Fibroblast of lung (primary cell): ENCODE results near the gene CALHM6. TPM values are rescaled to one million over a fixed set of nuclear protein-coding genes. Genes with fewer than 3 reads are reported as not detected.

Source experiments
- polyA plus RNA-seq, 2 donors: library from polyadenylated mRNA; depleted of rRNA in 1 of 2; stranded (reverse) in 1 of 2; unstranded in 1 of 2; fragments of >200 nt; gene quantifications; 2 replicates each; pipeline ENCODE4 v1.2.1, GENCODE V29; 2011 to 2012; ENCODE audit warnings: missing spikeins in 1 of 2
- total RNA-seq: library from RNA; depleted of rRNA; stranded (reverse); fragments of >200 nt; gene quantifications from 2 replicates; pipeline ENCODE4 v1.2.1, GENCODE V29; 2014

Gene CALHM6
- total and polyA plus RNA-seq, 2 donors (not counting 1 experiment from before 2014, with no cell fraction given): 0.33 to 1.3 TPM

Other genes starting within 250 kb of the CALHM6 start
- gene TSPYL4, start 207.3 kb upstream of the CALHM6 start, total RNA-seq: 3.9 and 5.3 TPM in 2 replicates
- gene TSPYL4, start 207.3 kb upstream of the CALHM6 start, polyA plus RNA-seq: 21.6 and 25.0 TPM in 2 replicates
- gene TSPYL1, start 181.4 kb upstream of the CALHM6 start, total RNA-seq: 83.0 and 93.0 TPM in 2 replicates
- 73.6 and 82.0 TPM in 2 replicates for gene TSPYL1, start 181.4 kb upstream of the CALHM6 start, polyA plus RNA-seq
- gene DSE, start 90.4 kb upstream of the CALHM6 start, total RNA-seq: 89.2 and 106 TPM in 2 replicates
- 29.0 and 71.0 TPM in 2 replicates for gene DSE, start 90.4 kb upstream of the CALHM6 start, polyA plus RNA-seq
- 4.1 and 4.4 TPM in 2 replicates for gene CALHM5, start 50.3 kb downstream of the CALHM6 start, total RNA-seq
- 3.2 and 8.3 TPM in 2 replicates for gene CALHM5, start 50.3 kb downstream of the CALHM6 start, polyA plus RNA-seq
- gene TRAPPC3L, start 84.3 kb downstream of the CALHM6 start, total RNA-seq: under 0.01 TPM in 2 replicates
- 0.02 and 0.05 TPM in 2 replicates for gene TRAPPC3L, start 84.3 kb downstream of the CALHM6 start, polyA plus RNA-seq
- not detected in 2 replicates for gene CALHM4, start 92.4 kb downstream of the CALHM6 start, total RNA-seq
- gene CALHM4, start 92.4 kb downstream of the CALHM6 start, polyA plus RNA-seq: not detected in 2 replicates
- 21.1 and 22.8 TPM in 2 replicates for gene RWDD1, start 110.1 kb downstream of the CALHM6 start, total RNA-seq
- gene RWDD1, start 110.1 kb downstream of the CALHM6 start, polyA plus RNA-seq: 53.8 and 60.3 TPM in 2 replicates
- gene RSPH4A, start 155.1 kb downstream of the CALHM6 start, total RNA-seq: under 0.01 and 0.17 TPM in 2 replicates
- gene RSPH4A, start 155.1 kb downstream of the CALHM6 start, polyA plus RNA-seq: 0.14 and 0.18 TPM in 2 replicates
- gene ZUP1, start 207.4 kb downstream of the CALHM6 start, total RNA-seq: 16.9 and 17.0 TPM in 2 replicates
- gene ZUP1, start 207.4 kb downstream of the CALHM6 start, polyA plus RNA-seq: 6.7 and 10.0 TPM in 2 replicates
- gene KPNA5, start 219.8 kb downstream of the CALHM6 start, total RNA-seq: 10.0 and 11.6 TPM in 2 replicates
- gene KPNA5, start 219.8 kb downstream of the CALHM6 start, polyA plus RNA-seq: 5.2 and 7.9 TPM in 2 replicates